ENCODE measurements around the gene PPP2R2C. TPM values are rescaled to one million over a fixed set of nuclear protein-coding genes. Genes with fewer than 3 reads are reported as not detected.

The PPP2R2C gene
- total and polyA plus RNA-seq, 2 donors, result 5.4 to 6.4 TPM

DNA sequence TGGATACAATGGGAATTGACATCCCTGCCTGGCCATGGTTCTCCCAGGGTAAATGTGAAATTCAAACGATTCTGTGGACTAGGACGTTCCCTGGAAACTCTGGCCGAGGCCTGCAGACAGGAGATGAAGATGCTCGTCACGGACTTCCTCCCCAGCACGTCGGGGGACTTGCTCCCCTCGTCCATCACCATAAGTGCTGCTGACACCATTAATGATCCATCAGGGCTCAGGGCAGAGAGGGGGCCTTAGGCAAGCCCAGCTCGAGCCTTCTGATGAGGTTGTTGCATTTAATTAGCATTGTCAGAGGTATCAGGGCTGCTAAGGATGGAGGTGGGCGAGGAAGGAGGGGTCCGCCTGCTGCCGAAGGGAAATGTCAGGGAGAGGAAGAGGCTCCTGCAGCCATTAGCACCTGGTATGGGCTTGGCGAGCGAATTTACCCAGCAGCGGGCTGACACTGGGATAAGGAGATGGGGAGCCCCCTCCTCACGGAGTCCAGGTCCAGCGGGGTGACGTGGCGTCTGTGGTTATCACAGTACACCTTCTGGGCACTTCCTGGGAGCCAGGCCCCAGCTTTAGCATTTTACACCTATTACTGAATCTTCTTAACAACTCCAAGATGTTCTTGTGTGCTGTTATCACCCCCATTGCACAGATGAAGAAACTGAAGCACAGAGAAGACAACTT is 83.1 kb downstream of the PPP2R2C start:
- Histone ChIP-seq H3K36me3 (ENCODE audit: control insufficient read depth in 2 of 2, insufficient read depth in 2 of 2, low read length in 1 of 2) (no peaks in the 10 kb centered on the region), H3K4me3 (ENCODE audit: low read length in 2 of 2) (no peak overlapping the region), H3K4me1 (ENCODE audit: control insufficient read depth in 2 of 2, insufficient read depth in 2 of 2, low read length in 2 of 2) (no peaks in the 10 kb centered on the region), H3K27me3 (ENCODE audit: control insufficient read depth in 2 of 2, insufficient read depth in 1 of 2, low read length in 1 of 2) (peaks cover 0 to 9% of the 10 kb centered on the region in 2 donors), H3K9me3 (ENCODE audit: control insufficient read depth in 2 of 2, insufficient read depth in 1 of 2, low read length in 1 of 2) (no peaks in the 10 kb centered on the region), H3K27ac (ENCODE audit: low read depth in 1 of 2, low read length in 1 of 2) (no peak overlapping the region)
- DNase-seq (ENCODE audit: low read depth in 6 of 9, low spot score in 9 of 9), result no peak
- 57% methylated on average over 19 of the region's 19 CpGs for WGBS

GRCh38 chr4:6388713-6389112 is 83.7 kb downstream of the PPP2R2C start:
- Histone ChIP-seq H3K27me3 (ENCODE audit: control insufficient read depth in 2 of 2, insufficient read depth in 1 of 2, low read length in 1 of 2) (peaks cover 0 to 9% of the 10 kb centered on the region in 2 donors), H3K36me3 (ENCODE audit: control insufficient read depth in 2 of 2, insufficient read depth in 2 of 2, low read length in 1 of 2) (no peaks in the 10 kb centered on the region), H3K9me3 (ENCODE audit: control insufficient read depth in 2 of 2, insufficient read depth in 1 of 2, low read length in 1 of 2) (no peaks in the 10 kb centered on the region), H3K4me1 (ENCODE audit: control insufficient read depth in 2 of 2, insufficient read depth in 2 of 2, low read length in 2 of 2) (no peaks in the 10 kb centered on the region), H3K4me3 (ENCODE audit: low read length in 2 of 2) (no peak overlapping the region), H3K27ac (ENCODE audit: low read depth in 1 of 2, low read length in 1 of 2) (no peak overlapping the region)
- 65% methylated on average over 9 of the region's 9 CpGs for WGBS
- DNase-seq (ENCODE audit: low read depth in 6 of 9, low spot score in 9 of 9), result no peak

DNA sequence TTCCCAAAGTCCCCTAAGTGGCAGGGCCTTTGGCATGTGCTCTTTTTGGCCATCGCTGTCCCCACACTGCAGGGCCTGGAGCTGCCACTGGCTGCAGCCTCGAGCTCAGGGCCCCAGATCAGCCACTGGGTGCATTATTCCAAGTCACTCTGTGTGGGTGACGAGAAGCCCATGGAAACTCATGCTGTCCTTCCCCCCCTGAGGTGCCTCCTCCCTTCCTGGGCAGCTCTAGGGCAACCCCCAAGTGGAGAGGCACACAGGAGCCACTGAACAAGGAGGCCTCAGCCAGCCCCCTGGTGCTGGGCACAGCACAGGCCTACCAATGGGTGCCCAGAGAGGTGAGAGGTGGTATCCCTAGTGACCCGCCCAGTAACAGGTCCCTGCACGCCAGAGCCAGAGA is 84.5 kb downstream of the PPP2R2C start:
- H3K27ac ChIP-seq (ENCODE audit: low read depth in 1 of 2, low read length in 1 of 2), result no peak overlapping the region
- no peaks in the 10 kb centered on the region for H3K9me3 ChIP-seq (ENCODE audit: control insufficient read depth in 2 of 2, insufficient read depth in 1 of 2, low read length in 1 of 2)
- no peaks in the 10 kb centered on the region for H3K4me1 ChIP-seq (ENCODE audit: control insufficient read depth in 2 of 2, insufficient read depth in 2 of 2, low read length in 2 of 2)
- no peak for DNase-seq (ENCODE audit: low read depth in 6 of 9, low spot score in 9 of 9)
- H3K4me3 ChIP-seq (ENCODE audit: low read length in 2 of 2), result no peak overlapping the region
- peaks cover 0 to 9% of the 10 kb centered on the region in 2 donors for H3K27me3 ChIP-seq (ENCODE audit: control insufficient read depth in 2 of 2, insufficient read depth in 1 of 2, low read length in 1 of 2)
- no peaks in the 10 kb centered on the region for H3K36me3 ChIP-seq (ENCODE audit: control insufficient read depth in 2 of 2, insufficient read depth in 2 of 2, low read length in 1 of 2)
- 84% methylated on average over 5 of the region's 5 CpGs for WGBS

DNA sequence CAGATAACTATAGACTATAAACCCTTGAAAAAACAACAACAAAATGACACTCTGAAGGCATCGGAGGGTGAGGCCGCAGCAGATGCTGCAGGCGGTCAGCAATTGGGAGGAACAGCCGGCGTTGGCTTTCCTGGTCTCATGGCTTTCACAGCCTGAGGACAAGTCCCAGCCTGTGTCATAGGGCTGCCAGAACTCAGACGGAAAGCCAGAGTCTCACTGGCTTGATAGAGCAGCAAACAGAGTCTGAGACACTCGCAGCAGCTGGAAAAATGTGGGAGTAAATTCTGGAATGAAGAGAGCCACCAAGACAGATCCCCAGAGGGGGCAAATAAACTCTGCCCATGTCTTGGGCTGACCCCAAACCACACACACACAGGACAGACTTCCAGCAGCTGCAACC is 86.3 kb downstream of the PPP2R2C start:
- Histone ChIP-seq H3K36me3 (ENCODE audit: control insufficient read depth in 2 of 2, insufficient read depth in 2 of 2, low read length in 1 of 2) (no peaks in the 10 kb centered on the region), H3K4me3 (ENCODE audit: low read length in 2 of 2) (no peak overlapping the region), H3K4me1 (ENCODE audit: control insufficient read depth in 2 of 2, insufficient read depth in 2 of 2, low read length in 2 of 2) (no peaks in the 10 kb centered on the region), H3K27ac (ENCODE audit: low read depth in 1 of 2, low read length in 1 of 2) (peak overlapping the region in 1 of 2 donors; percentile 66), H3K27me3 (ENCODE audit: control insufficient read depth in 2 of 2, insufficient read depth in 1 of 2, low read length in 1 of 2) (peaks cover 0 to 9% of the 10 kb centered on the region in 2 donors), H3K9me3 (ENCODE audit: control insufficient read depth in 2 of 2, insufficient read depth in 1 of 2, low read length in 1 of 2) (no peaks in the 10 kb centered on the region)
- peak in 1 of 9 donors; percentile 19 for DNase-seq (ENCODE audit: low read depth in 6 of 9, low spot score in 9 of 9)
- 89% methylated on average over 7 of the region's 7 CpGs for whole genome bisulfite sequencing

DNA sequence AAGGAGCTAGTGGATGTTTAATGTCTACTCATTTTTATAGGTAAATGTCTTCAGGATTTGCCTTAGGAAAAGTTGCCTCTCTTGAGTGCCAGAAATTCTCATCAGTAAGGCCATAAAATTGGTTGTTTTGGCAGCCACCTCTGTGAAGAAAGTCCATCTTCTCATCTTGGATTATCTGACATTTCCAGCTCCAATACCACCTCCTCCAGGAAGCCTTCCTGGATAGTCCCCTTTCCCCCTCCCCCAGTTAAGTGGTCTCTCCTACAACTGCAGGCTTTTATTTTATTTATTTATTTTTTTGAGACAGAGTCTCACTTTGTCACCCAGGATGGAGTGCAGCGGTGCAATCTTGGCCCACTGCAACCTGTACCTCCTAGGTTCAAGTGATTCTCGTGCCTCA is 87.1 kb downstream of the PPP2R2C start:
- H3K27me3 ChIP-seq (ENCODE audit: control insufficient read depth in 2 of 2, insufficient read depth in 1 of 2, low read length in 1 of 2), result peaks cover 0 to 10% of the 10 kb centered on the region in 2 donors
- H3K9me3 ChIP-seq (ENCODE audit: control insufficient read depth in 2 of 2, insufficient read depth in 1 of 2, low read length in 1 of 2), result no peaks in the 10 kb centered on the region
- H3K36me3 ChIP-seq (ENCODE audit: control insufficient read depth in 2 of 2, insufficient read depth in 2 of 2, low read length in 1 of 2), result no peaks in the 10 kb centered on the region
- no peak overlapping the region for H3K27ac ChIP-seq (ENCODE audit: low read depth in 1 of 2, low read length in 1 of 2)
- no peaks in the 10 kb centered on the region for H3K4me1 ChIP-seq (ENCODE audit: control insufficient read depth in 2 of 2, insufficient read depth in 2 of 2, low read length in 2 of 2)
- 93% methylated on average over 2 of the region's 2 CpGs for WGBS
- H3K4me3 ChIP-seq (ENCODE audit: low read length in 2 of 2), result no peak overlapping the region
- no peak for DNase-seq (ENCODE audit: low read depth in 6 of 9, low spot score in 9 of 9)

DNA sequence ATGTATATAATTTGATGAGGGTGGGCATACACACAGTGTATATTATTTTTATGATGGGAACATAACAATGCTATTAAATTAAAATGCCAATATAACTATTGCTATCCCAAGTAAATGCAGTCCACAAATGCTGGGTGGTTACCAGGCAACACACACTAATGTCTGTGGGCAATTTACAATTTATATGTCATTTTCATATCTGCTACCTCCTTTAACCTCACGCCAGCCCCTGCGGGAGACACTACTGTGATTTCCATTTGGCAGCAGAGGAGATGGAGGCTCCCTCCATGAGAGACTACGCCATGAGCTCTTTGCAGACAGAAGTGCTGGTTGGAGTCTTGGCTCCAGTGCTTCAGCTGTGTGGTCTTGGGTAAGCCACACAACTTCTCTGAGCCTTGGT is 87.9 kb downstream of the PPP2R2C start:
- no peak for DNase-seq (ENCODE audit: low read depth in 6 of 9, low spot score in 9 of 9)
- WGBS, result 97% methylated on average over 3 of the region's 3 CpGs
- no peaks in the 10 kb centered on the region for H3K9me3 ChIP-seq (ENCODE audit: control insufficient read depth in 2 of 2, insufficient read depth in 1 of 2, low read length in 1 of 2)
- H3K27ac ChIP-seq (ENCODE audit: low read depth in 1 of 2, low read length in 1 of 2), result no peak overlapping the region
- H3K27me3 ChIP-seq (ENCODE audit: control insufficient read depth in 2 of 2, insufficient read depth in 1 of 2, low read length in 1 of 2), result peaks cover 0 to 12% of the 10 kb centered on the region in 2 donors
- H3K4me1 ChIP-seq (ENCODE audit: control insufficient read depth in 2 of 2, insufficient read depth in 2 of 2, low read length in 2 of 2), result no peaks in the 10 kb centered on the region
- H3K4me3 ChIP-seq (ENCODE audit: low read length in 2 of 2), result no peak overlapping the region
- H3K36me3 ChIP-seq (ENCODE audit: control insufficient read depth in 2 of 2, insufficient read depth in 2 of 2, low read length in 1 of 2), result no peaks in the 10 kb centered on the region

DNA sequence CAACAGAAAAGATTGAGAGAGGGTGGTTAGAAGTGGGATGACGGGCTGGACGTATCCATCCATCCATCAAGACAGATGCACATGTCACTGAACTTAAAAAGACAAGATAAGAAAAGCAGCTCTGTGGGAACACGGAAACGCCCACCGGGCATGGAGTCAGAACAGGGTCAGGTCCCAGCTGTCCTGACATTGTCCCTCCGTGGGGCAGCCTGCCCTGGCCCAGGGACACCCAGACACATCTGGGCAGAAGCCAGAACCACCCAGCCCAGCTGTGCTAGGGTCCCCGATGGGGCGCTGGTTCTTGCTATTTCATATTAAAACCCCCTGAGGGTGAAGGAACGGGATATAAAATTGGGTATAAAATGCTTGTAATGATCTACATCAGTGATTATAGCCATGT is 88.5 kb downstream of the PPP2R2C start:
- Histone ChIP-seq H3K9me3 (ENCODE audit: control insufficient read depth in 2 of 2, insufficient read depth in 1 of 2, low read length in 1 of 2) (no peaks in the 10 kb centered on the region), H3K4me1 (ENCODE audit: control insufficient read depth in 2 of 2, insufficient read depth in 2 of 2, low read length in 2 of 2) (no peaks in the 10 kb centered on the region), H3K27ac (ENCODE audit: low read depth in 1 of 2, low read length in 1 of 2) (no peak overlapping the region), H3K27me3 (ENCODE audit: control insufficient read depth in 2 of 2, insufficient read depth in 1 of 2, low read length in 1 of 2) (peaks cover 0 to 14% of the 10 kb centered on the region in 2 donors), H3K36me3 (ENCODE audit: control insufficient read depth in 2 of 2, insufficient read depth in 2 of 2, low read length in 1 of 2) (no peaks in the 10 kb centered on the region), H3K4me3 (ENCODE audit: low read length in 2 of 2) (no peak overlapping the region)
- WGBS, result 92% methylated on average over 9 of the region's 9 CpGs
- DNase-seq (ENCODE audit: low read depth in 6 of 9, low spot score in 9 of 9), result no peak

- no peak for DNase-seq (ENCODE audit: low read depth in 6 of 9, low spot score in 9 of 9)
- H3K4me3 ChIP-seq (ENCODE audit: low read length in 2 of 2), result no peak overlapping the region
- no peaks in the 10 kb centered on the region for H3K9me3 ChIP-seq (ENCODE audit: control insufficient read depth in 2 of 2, insufficient read depth in 1 of 2, low read length in 1 of 2)
- H3K27ac ChIP-seq (ENCODE audit: low read depth in 1 of 2, low read length in 1 of 2), result no peak overlapping the region
- 78% methylated on average over 10 of the region's 10 CpGs for WGBS
- no peaks in the 10 kb centered on the region for H3K4me1 ChIP-seq (ENCODE audit: control insufficient read depth in 2 of 2, insufficient read depth in 2 of 2, low read length in 2 of 2)
- peaks cover 0 to 15% of the 10 kb centered on the region in 2 donors for H3K27me3 ChIP-seq (ENCODE audit: control insufficient read depth in 2 of 2, insufficient read depth in 1 of 2, low read length in 1 of 2)
- H3K36me3 ChIP-seq (ENCODE audit: control insufficient read depth in 2 of 2, insufficient read depth in 2 of 2, low read length in 1 of 2), result no peaks in the 10 kb centered on the region
Observed at GRCh38 chr4:6383009-6383404, 89.4 kb downstream of the PPP2R2C start.

DNA sequence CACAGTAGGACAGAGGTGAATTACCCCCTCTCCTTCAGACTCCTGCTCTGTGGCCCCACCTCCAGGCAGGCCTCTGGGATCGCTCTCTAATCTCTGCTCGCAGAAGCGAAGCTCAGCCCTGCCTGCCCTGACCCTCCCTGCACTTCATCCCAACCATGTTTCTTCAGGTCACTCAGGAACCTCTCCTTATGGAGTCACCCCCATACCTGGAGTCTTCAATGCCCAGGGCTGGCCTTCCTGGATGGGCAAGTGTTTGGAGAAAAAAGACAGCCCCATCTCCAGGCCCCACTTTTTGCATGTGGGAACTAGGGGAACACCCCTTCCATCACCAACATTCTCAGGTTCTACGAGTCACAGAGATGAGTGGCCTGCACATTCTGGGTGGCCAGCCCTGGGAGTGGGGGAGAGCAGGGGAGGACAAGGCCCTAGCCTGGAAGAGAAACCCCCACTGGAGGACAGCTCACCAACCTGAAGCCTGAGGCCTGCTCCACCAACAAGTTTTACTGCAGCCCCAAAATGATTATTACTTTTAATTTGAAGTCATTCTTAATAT is 90.8 kb downstream of the PPP2R2C start:
- no peak overlapping the region for H3K27ac ChIP-seq (ENCODE audit: low read depth in 1 of 2, low read length in 1 of 2)
- DNase-seq (ENCODE audit: low read depth in 6 of 9, low spot score in 9 of 9), result no peak
- no peaks in the 10 kb centered on the region for H3K9me3 ChIP-seq (ENCODE audit: control insufficient read depth in 2 of 2, insufficient read depth in 1 of 2, low read length in 1 of 2)
- no peak overlapping the region for H3K4me3 ChIP-seq (ENCODE audit: low read length in 2 of 2)
- H3K27me3 ChIP-seq (ENCODE audit: control insufficient read depth in 2 of 2, insufficient read depth in 1 of 2, low read length in 1 of 2), result peaks cover 0 to 15% of the 10 kb centered on the region in 2 donors
- no peaks in the 10 kb centered on the region for H3K36me3 ChIP-seq (ENCODE audit: control insufficient read depth in 2 of 2, insufficient read depth in 2 of 2, low read length in 1 of 2)
- 95% methylated on average over 4 of the region's 4 CpGs for WGBS
- H3K4me1 ChIP-seq (ENCODE audit: control insufficient read depth in 2 of 2, insufficient read depth in 2 of 2, low read length in 2 of 2), result no peaks in the 10 kb centered on the region

Measured in thymus (tissue), 11 donors.